BLaER1 treated with 17β-estradiol and CSF1 and Interleukin-3, amounts not matched to agents 10 nM and 100 nM (cell line): ENCODE measurements around the gene ZC3H7B.

Experiments used
- H3K27ac ChIP-seq, 11 experiments: shearing (Covaris generic); formaldehyde crosslinking; 2 replicates each; pipeline ENCODE4 v1.8.1; 2022
- H3K27me3 ChIP-seq, 11 experiments: shearing (Covaris generic); formaldehyde crosslinking; 2 replicates each; pipeline ENCODE4 v1.8.1; 2022
- H3K36me3 ChIP-seq, 11 experiments: shearing (Covaris generic); formaldehyde crosslinking; 2 replicates each; pipeline ENCODE4 v1.8.1; 2022
- H3K4me1 ChIP-seq, 10 experiments: shearing (Covaris generic); formaldehyde crosslinking; 2 replicates each; pipeline ENCODE4 v1.8.1; 2022
- H3K4me2 ChIP-seq, 11 experiments: shearing (Covaris generic); formaldehyde crosslinking; 2 replicates each; pipeline ENCODE4 v1.8.1; 2022
- H3K4me3 ChIP-seq, 10 experiments: shearing (Covaris generic); formaldehyde crosslinking; 2 replicates each; pipeline ENCODE4 v1.8.1; 2022
- H3K9ac ChIP-seq, 11 experiments: shearing (Covaris generic); formaldehyde crosslinking; 2 replicates each; pipeline ENCODE4 v1.8.1; 2022
- H3K9me3 ChIP-seq, 11 experiments: shearing (Covaris generic); formaldehyde crosslinking; replicated peaks in 1 of 11; 2 replicates each; pipeline ENCODE4 v1.8.1; 2022
- H4K20me1 ChIP-seq, 11 experiments: shearing (Covaris generic); formaldehyde crosslinking; 2 replicates each; pipeline ENCODE4 v1.8.1; 2022
- Cebpa-rat ChIP-seq, 11 experiments: shearing (Covaris generic); IDR thresholded peaks; 2 replicates each; pipeline ENCODE4 v1.8.1; 2022

The ZC3H7B gene

DNA sequence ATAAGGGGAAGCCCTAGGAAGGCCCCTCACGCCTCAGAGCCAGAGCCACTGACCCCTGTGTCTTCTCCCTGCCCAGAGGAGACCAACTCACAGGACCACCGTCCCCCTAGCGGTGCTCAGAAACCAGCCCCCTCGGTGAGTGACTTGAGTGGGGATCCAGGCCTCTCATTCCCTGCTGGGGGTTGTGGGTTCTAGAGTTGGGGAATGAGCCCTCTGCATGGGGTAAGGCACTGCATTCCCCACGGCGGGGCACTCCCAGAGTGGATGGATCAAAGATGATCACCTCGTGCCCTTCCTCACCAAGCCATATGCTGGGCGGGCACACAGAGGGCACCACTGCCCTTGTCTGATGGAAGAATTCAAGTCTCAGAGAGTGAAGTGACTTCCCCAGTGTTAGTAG, 39.7 kb downstream of the ZC3H7B start:
- TF ChIP-seq Cebpa-rat (IDR thresholded peaks at IDR 0.05) = no peak
- no peak overlapping the region for H3K4me2 ChIP-seq
- H3K27me3 ChIP-seq = no peaks in the 10 kb centered on the region
- H3K4me3 ChIP-seq = no peak overlapping the region
- no peaks in the 10 kb centered on the region for H3K9me3 ChIP-seq
- peaks cover 68 to 99% (median 86%) of the 10 kb centered on the region in 11 experiments for H3K36me3 ChIP-seq
- H3K4me1 ChIP-seq = peaks cover 0 to 4% (median 0%) of the 10 kb centered on the region in 10 experiments; a peak in 1 of 20 replicates
- peaks cover 0 to 70% (median 6%) of the 10 kb centered on the region in 11 experiments; a peak in 8 of 22 replicates for H4K20me1 ChIP-seq
- no peak overlapping the region for H3K9ac ChIP-seq
- 0 out of 22 replicates have a peak overlapping the region, but pooled peaks of 1 of the 11 experiments have one; percentile 18 for H3K27ac ChIP-seq

DNA sequence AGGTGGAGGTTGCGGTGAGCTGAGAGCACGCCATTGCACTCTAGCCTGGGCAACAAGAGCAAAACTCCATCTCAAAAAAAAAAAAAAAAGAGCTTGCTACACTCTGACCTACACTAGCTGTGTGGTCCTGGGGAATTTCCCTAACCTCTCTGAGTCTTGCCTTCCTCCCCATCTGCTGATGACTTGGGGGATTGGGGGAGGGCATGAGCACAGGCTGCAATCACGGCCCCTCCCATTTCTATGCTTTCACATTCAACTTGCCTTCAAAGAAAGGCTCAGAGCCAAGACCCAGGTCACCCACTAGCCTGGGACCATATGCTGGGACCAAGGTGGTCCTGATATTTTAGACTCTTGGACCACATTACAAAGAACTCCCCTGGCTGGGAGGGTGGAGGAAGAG, 40.7 kb downstream of the ZC3H7B start:
- Histone ChIP-seq H3K4me3 (no peak overlapping the region), H3K4me1 (peaks cover 0 to 4% (median 0%) of the 10 kb centered on the region in 10 experiments; a peak in 1 of 20 replicates), H3K36me3 (peaks cover 76 to 100% (median 94%) of the 10 kb centered on the region in 11 experiments), H3K9ac (peak overlapping the region in 1 of 11 experiments; percentile 18; a peak in 1 of 22 replicates), H3K9me3 (no peaks in the 10 kb centered on the region), H3K27me3 (no peaks in the 10 kb centered on the region), H3K4me2 (no peak overlapping the region), H3K27ac (no peak overlapping the region), H4K20me1 (peaks cover 0 to 76% (median 6%) of the 10 kb centered on the region in 11 experiments; a peak in 10 of 22 replicates)
- no peak for TF ChIP-seq Cebpa-rat (IDR thresholded peaks at IDR 0.05)

DNA sequence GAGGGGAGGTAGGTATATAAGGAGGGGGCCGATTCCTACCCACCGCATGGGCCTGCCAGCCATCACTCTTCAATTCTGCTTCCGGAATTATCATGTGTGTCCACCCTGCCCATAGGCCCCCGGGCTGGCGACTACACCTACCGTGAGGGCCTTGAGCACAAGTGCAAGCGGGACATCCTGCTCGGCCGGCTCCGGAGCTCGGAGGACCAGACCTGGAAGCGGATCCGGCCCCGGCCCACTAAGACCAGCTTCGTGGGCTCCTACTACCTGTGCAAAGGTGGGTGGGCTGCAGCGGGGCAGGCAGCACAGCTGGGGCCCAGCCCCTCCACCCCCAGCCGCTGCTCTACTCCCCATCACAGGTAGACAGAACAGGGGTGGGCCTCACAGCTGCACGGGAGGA, 42.0 kb downstream of the ZC3H7B start:
- Histone ChIP-seq H3K4me3 (no peak overlapping the region), H3K4me2 (no peak overlapping the region), H4K20me1 (peaks cover 0 to 77% (median 0%) of the 10 kb centered on the region in 11 experiments; a peak in 8 of 22 replicates), H3K9me3 (no peaks in the 10 kb centered on the region), H3K27ac (no peak overlapping the region), H3K4me1 (no peaks in the 10 kb centered on the region; a peak in 1 of 20 replicates), H3K27me3 (no peaks in the 10 kb centered on the region), H3K9ac (peak overlapping the region in 1 of 11 experiments; percentile 23; a peak in 1 of 22 replicates), H3K36me3 (peaks cover 89 to 100% (median 97%) of the 10 kb centered on the region in 11 experiments)
- TF ChIP-seq Cebpa-rat (IDR thresholded peaks at IDR 0.05) = no peak

DNA sequence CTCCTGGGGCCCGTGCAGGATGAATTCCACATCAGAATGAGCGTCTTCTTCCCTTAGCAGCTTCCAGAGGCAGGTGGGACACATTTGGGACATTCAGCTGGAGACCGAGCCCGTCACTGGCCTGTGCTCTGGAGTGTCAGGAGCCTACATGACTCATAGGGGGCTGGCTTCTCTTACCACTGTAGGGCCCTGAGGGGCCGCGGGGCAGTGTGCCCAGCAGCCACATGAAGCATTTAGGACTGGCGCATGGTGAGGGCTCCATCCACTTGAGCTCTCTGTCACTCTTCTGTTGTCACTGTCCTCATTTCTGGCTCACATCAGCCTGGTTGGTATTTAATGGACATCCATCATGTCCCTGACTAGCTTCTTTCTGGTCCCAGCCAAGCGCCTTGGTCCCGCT, 42.4 kb downstream of the ZC3H7B start:
- peaks cover 0 to 77% (median under 1%) of the 10 kb centered on the region in 11 experiments; a peak in 9 of 22 replicates for H4K20me1 ChIP-seq
- H3K4me3 ChIP-seq = no peak overlapping the region
- H3K9me3 ChIP-seq = no peaks in the 10 kb centered on the region
- H3K4me2 ChIP-seq = no peak overlapping the region
- no peaks in the 10 kb centered on the region for H3K27me3 ChIP-seq
- H3K4me1 ChIP-seq = no peaks in the 10 kb centered on the region; a peak in 1 of 20 replicates
- no peak overlapping the region for H3K27ac ChIP-seq
- peaks cover 92 to 100% (median 97%) of the 10 kb centered on the region in 11 experiments for H3K36me3 ChIP-seq
- TF ChIP-seq Cebpa-rat (IDR thresholded peaks at IDR 0.05) = no peak
- H3K9ac ChIP-seq = no peak overlapping the region

DNA sequence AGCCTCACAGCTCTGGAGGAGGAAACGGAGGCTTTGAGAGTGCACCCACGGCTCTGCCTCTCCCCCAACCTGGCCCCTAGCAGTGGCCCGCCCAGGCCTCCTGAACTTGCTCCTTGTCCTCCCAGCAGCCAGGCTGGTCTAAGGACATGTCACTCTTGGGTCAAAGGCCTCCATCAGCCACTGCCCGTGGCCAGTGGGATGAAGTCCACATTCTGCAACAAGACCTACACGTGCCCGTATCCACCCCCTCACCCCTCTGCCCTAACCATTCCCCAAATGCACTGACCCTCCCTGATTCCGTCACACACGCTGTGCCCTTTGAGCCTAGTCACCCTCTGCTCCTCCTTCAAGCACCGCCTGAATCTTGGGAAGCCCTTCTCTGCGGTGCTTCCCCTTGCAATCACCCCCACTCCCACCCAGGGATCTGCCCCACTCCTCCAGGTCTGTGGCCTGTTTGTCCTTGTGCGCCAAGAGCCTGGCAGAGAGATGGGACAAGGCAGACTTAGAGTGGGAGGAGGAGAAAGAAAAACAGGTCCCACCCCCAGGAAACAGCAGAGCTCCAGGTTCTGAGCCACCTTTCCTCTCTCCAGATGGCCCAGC, 43.0 kb downstream of the ZC3H7B start:
- H4K20me1 ChIP-seq = peaks cover 0 to 77% (median 6%) of the 10 kb centered on the region in 11 experiments; a peak in 9 of 22 replicates
- no peak overlapping the region for H3K27ac ChIP-seq
- no peaks in the 10 kb centered on the region; a peak in 1 of 20 replicates for H3K4me1 ChIP-seq
- no peak overlapping the region for H3K9ac ChIP-seq
- peaks cover 92 to 100% (median 97%) of the 10 kb centered on the region in 11 experiments for H3K36me3 ChIP-seq
- H3K4me2 ChIP-seq = no peak overlapping the region
- no peak for TF ChIP-seq Cebpa-rat (IDR thresholded peaks at IDR 0.05)
- H3K4me3 ChIP-seq = no peak overlapping the region
- H3K27me3 ChIP-seq = no peaks in the 10 kb centered on the region
- no peaks in the 10 kb centered on the region for H3K9me3 ChIP-seq

DNA sequence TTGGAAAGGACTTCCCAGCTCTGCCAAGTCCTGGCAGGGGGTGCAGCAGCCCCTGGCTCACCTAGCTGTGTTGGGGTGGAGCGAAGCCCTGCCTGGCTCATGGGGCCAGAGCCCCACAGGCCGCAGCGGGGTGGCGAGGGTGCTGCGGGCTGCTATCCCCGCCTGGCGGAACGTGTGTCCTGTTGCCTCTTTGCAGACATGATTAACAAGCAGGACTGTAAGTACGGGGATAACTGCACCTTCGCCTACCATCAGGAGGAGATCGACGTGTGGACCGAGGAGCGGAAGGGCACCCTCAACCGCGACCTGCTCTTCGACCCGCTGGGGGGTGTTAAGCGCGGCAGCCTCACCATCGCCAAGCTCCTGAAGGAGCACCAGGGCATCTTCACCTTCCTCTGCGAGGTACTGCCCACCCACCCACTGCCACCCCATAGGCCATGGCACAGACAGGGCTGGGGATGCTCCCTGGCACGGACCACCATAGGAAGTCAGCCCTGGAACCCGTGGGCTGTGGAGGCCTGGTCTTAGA, 44.5 kb downstream of the ZC3H7B start:
- no peak overlapping the region for H3K4me3 ChIP-seq
- H3K27ac ChIP-seq = no peak overlapping the region
- no peaks in the 10 kb centered on the region for H3K9me3 ChIP-seq
- no peak for TF ChIP-seq Cebpa-rat (IDR thresholded peaks at IDR 0.05)
- H3K4me2 ChIP-seq = no peak overlapping the region
- no peaks in the 10 kb centered on the region for H3K4me1 ChIP-seq
- peaks cover 0 to 77% (median 15%) of the 10 kb centered on the region in 11 experiments; a peak in 11 of 22 replicates for H4K20me1 ChIP-seq
- H3K27me3 ChIP-seq = no peaks in the 10 kb centered on the region
- H3K9ac ChIP-seq = no peak overlapping the region
- peaks cover 92 to 100% (median 97%) of the 10 kb centered on the region in 11 experiments for H3K36me3 ChIP-seq

DNA sequence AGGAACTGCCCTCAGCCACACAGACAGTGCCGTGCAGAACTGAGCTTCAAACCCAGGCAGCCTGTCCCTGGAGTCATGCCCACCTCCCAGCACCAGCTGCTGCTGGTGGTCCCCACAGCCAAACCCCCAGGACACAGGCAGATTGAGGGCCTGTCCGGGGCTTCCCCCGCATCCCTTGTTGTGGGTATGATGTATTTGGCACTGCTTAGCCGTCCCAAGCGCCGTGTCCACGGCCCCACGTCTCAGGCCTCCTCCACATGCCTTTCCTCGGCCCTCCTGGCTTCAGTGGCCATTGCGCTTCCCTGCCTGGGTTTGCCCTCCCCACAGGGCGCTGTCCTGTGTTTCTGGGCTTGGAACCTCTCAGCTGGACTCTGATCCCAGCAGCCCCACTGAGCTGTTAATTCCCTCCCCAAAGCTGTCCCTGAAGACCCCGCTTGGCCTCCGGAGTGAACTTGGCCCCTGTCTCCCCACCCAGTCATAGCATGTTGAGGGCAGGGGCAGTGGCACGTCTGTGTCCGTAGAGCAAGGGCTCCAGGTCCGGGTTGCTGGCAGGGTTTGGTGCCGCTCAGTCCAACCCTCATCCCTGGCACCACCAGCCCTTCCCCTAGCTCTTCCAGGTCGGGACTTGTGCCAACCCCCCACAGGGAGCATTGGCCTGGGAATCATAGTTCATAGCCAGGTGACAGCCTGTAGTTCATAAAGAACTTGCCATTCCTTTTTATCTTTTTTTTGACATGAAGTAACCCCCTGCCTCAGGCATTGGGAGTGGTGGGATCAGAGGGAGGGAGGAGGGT, 45.9 kb downstream of the ZC3H7B start:
- Histone ChIP-seq H3K4me2 (no peak overlapping the region), H3K27me3 (no peaks in the 10 kb centered on the region), H3K4me1 (no peaks in the 10 kb centered on the region), H3K36me3 (peaks cover 98 to 100% (median 100%) of the 10 kb centered on the region in 11 experiments), H3K4me3 (no peak overlapping the region), H4K20me1 (peaks cover 0 to 81% (median 21%) of the 10 kb centered on the region in 11 experiments; a peak in 11 of 22 replicates), H3K9ac (no peak overlapping the region), H3K27ac (no peak overlapping the region), H3K9me3 (no peaks in the 10 kb centered on the region)
- no peak for TF ChIP-seq Cebpa-rat (IDR thresholded peaks at IDR 0.05)

DNA sequence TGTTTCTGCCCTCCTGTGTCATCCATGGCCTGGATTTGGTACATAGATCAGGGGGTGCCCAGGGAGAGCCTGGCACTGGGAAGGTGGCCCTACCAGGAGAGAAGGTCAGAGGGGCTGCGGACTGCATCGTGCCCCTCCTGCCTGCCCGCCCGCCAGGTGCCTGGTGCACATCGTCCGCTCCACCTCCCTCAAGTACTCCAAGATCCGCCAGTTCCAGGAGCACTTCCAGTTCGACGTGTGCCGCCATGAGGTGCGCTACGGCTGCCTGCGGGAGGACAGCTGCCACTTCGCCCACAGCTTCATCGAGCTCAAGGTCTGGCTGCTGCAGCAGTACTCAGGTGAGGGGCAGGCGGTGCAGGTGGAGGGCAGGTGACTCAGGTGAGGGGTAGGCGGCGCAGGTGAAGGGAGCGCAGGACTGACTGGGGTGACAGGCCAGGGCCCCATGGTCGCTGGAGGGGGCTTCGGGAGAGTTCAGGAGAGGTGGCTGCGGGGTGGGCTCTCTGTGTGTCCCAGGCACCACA, 47.7 kb downstream of the ZC3H7B start:
- H3K9ac ChIP-seq = no peak overlapping the region
- no peak overlapping the region for H3K27ac ChIP-seq
- no peak overlapping the region for H3K4me2 ChIP-seq
- peaks cover 98 to 100% (median 100%) of the 10 kb centered on the region in 11 experiments for H3K36me3 ChIP-seq
- no peaks in the 10 kb centered on the region for H3K9me3 ChIP-seq
- no peak for TF ChIP-seq Cebpa-rat (IDR thresholded peaks at IDR 0.05)
- H3K4me1 ChIP-seq = no peaks in the 10 kb centered on the region
- H3K4me3 ChIP-seq = no peak overlapping the region
- peaks cover 0 to 77% (median 16%) of the 10 kb centered on the region in 11 experiments; a peak in 12 of 22 replicates for H4K20me1 ChIP-seq
- no peaks in the 10 kb centered on the region for H3K27me3 ChIP-seq

DNA sequence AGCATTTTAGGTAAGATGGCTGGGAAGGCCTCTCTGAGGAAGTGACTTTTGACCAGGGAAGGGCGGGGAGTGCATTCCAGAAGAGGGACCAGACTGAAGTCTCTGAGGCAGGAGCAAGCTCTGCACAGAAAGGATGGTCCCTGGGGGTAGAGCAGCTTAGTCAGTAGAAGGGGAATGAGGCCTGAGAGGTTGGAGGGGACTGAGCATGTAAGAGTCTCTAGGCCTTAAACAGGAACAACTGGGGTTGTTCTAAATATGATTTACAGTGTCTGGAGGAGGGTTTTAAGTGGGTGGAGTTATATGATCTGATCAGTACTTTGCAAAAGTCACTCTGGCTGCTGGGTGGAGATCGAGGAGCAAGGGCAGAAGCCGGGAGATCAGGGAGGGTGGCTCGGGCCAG, 48.8 kb downstream of the ZC3H7B start:
- Histone ChIP-seq H3K9me3 (no peaks in the 10 kb centered on the region), H3K27ac (no peak overlapping the region), H3K4me2 (no peak overlapping the region), H3K27me3 (no peaks in the 10 kb centered on the region), H3K4me3 (no peak overlapping the region), H3K4me1 (no peaks in the 10 kb centered on the region), H4K20me1 (peaks cover 0 to 79% (median 16%) of the 10 kb centered on the region in 11 experiments; a peak in 13 of 22 replicates), H3K9ac (no peak overlapping the region), H3K36me3 (peaks cover 98 to 100% (median 100%) of the 10 kb centered on the region in 11 experiments)
- no peak for TF ChIP-seq Cebpa-rat (IDR thresholded peaks at IDR 0.05)
